ENCODE results near the gene OR7C2.

The OR7C2 gene

DNA sequence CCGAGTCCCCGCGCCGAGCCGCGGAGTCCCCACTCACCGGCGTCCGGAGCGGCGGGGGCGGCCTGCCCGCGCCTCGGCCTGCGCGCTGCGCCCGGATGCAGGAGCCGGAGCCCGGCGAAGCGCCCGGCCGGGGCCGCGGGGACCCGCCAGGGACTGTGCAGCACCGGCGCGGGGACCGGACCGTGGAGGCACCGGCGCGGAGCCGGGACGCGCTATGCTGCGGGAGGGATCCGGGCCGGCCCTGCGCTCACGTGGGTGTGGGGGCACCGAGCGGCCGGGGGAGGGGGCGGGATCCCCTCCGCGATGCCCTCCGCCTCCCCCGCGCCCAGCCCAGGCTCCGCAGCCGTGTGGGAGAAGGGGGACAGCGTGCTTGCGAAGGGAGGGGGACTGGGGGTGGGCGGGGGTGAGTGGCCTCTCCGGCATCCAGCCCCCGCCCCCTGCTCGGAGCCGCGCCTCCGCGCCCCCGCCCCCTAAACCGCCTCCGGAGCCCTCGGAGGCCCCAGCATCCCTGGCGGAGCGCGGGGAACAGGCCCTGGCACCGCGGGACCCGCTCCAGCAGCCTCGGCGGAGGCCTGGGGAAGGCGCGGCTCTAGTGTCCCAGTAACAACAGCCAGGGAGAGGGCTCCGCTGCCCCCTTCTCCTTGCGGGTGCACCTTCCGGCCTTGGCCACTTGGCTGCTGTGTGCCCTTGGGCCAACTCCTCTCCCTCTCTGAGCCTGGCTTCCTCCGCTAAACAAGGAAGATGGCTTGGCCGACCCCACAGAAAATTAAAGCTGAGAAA is 38.4 kb downstream of the OR7C2 start, which contains the start of gene SLC1A6:
Gene SLC1A6 (minus strand): TSS at position 389 of the 780 bp plus-strand sequence. CDS start 6,954 bp downstream, outside the sequence.
- H3K9ac ChIP-seq (ENCODE audit: low read depth, low read length): peak within 1 kb of the TSS; percentile 78
- H3K27ac ChIP-seq (ENCODE audit: low read depth, low read length): no peak within 1 kb of the TSS
- H3K27me3 ChIP-seq (ENCODE audit: control insufficient read depth, insufficient read depth, low read length): peaks cover 21% of the 10 kb centered on the region
- no peaks in the 10 kb centered on the region for H3K9me3 ChIP-seq (ENCODE audit: control insufficient read depth, insufficient read depth, low read length)
- H3K4me3 ChIP-seq (ENCODE audit: low read depth, low read length): peak within 1 kb of the TSS; percentile 86
- no peaks in the 10 kb centered on the region for H3K36me3 ChIP-seq (ENCODE audit: control insufficient read depth, insufficient read depth, low read length)
- peaks cover 4% of the 10 kb centered on the region; the same call in 1 of the 2 replicates for H3K4me1 ChIP-seq (ENCODE audit: control insufficient read depth, insufficient read depth, low read length)

DNA sequence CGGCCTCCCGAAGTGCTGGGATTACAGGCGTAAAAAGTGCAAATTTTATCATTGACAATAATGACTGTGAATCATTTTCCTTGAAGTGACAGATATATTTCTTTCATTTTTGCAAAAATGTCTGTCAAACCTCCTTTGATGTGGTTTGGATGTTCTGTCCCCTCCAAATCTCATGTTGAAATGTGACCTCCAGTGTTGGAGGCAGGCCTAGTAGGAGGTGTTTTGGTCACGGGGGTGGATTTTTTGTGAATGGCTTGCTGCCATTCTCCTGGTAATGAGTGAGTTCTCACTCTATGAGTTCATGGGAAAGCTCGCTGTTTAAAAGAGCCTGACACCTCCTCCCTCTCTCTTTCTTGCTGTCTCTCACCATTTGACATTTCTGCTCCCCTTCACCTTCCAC is 43.8 kb downstream of the OR7C2 start:
- H3K9ac ChIP-seq (ENCODE audit: low read depth, low read length): no peak overlapping the region
- no peaks in the 10 kb centered on the region for H3K9me3 ChIP-seq (ENCODE audit: control insufficient read depth, insufficient read depth, low read length)
- H3K4me3 ChIP-seq (ENCODE audit: low read depth, low read length): no peak overlapping the region
- no peaks in the 10 kb centered on the region for H3K36me3 ChIP-seq (ENCODE audit: control insufficient read depth, insufficient read depth, low read length)
- no peaks in the 10 kb centered on the region; the same call in 1 of the 2 replicates for H3K4me1 ChIP-seq (ENCODE audit: control insufficient read depth, insufficient read depth, low read length)
- no peak overlapping the region for H3K27ac ChIP-seq (ENCODE audit: low read depth, low read length)
- peaks cover 4% of the 10 kb centered on the region for H3K27me3 ChIP-seq (ENCODE audit: control insufficient read depth, insufficient read depth, low read length)
